GM18867 (cell line): ENCODE data around the gene SVIL.
"Not testable (repeated sequence)": the region's sequence is repeated elsewhere in the genome, so short reads cannot be mapped to it uniquely, and the experiment has no call there.

Experiments
- ATAC-seq: cut with Tn5 transposase; IDR thresholded peaks from one replicate; pipeline ENCODE4 v1.9.1; 2021; ENCODE audit warnings: mild to moderate bottlenecking, moderate library complexity; ENCODE audit not compliant: unreplicated experiment

The SVIL gene

DNA sequence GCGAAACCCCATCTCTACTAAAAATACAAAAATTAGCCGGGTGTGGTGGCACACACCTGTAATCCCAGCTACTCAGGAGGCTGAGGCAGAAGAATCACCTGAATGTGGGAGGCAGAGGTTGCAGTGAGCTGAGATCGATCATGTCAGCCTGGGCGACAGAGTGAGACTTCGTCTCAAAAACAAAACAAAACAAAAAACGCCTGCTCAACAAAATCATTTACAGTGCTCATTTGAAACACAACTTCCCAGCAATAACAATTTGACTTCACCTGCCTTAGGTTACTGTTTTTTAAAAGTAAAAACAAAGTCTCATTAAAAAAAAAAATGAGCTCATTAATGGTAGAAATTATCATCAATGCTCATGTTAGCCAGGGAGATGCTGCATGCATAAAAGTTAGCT is 10.4 kb downstream of the SVIL start:
- ATAC-seq = not testable (repeated sequence)

GRCh38 chr10:29623797-29624196 is 11.0 kb downstream of the SVIL start:
- ATAC-seq = no peak

DNA sequence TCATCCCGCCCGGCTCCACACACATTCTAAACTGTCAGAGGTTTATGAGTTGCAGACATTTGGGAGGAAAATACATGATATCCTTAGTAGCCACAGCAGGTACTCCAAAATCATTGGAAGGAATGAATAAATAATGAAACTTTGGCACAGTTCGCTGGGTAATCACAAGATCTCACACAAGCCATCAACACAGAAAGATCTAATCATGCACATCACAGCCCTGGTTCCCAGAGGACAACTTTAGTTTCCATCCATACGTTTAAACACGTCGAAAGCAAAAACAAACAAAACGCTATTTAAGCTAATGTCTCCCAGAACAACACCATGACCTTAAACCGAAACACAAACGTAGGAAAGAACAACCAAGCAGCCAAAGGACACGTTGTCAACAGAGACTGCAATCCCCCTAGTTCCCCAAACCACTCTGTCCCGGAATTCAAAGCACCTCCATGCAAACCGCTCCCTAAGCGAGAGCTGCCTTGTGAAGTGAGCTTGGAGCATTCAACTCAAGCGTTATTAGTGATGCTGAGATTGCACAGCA is 12.3 kb downstream of the SVIL start:
- ATAC-seq = no peak

DNA sequence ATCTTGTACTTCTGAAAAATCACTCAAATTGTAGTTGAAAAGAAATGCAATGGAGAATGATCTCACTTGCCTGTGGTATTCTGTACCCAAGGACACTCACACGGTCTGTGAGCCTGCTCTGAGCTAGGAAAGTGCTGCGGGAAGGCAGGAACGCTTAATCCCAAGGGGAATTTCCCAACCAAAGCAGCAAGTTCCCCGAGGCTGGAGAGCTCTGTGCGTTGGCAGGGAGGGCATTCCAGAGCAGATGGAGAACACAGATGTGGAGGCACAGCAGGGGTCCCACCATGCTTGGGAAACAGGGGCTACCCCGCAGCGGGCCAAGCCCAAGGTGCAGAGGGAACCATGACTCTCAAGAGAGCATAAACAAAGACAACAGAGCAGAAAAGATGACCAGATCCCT is 13.6 kb downstream of the SVIL start:
- ATAC-seq = no peak

DNA sequence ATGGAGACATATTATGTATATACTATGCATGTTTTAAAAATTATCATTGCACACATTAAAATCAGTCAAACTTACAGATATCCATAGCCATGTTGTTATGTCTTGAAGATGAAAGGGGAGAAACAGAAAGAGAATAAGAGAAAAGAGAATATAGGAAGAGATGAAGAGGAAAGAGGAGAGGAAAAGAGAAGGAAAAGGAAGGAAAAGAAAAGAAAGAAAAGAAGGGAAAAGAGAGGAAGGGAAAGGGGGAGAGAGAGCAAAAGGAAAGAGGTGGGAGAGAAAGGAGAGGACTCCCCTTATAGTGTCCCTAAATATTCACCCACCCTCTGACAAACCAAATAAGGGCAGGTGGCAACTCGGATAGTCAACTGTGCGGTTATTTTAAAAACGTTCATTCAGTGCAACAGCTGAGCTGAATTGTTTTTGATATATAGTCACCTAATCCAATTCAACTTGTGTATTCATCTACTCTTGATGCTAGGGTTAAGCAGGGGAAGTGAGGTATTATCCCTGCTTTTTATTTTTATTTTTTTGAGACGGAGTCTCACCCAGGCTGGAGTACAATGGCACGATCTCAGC is 14.6 kb downstream of the SVIL start:
- no peak for ATAC-seq

DNA sequence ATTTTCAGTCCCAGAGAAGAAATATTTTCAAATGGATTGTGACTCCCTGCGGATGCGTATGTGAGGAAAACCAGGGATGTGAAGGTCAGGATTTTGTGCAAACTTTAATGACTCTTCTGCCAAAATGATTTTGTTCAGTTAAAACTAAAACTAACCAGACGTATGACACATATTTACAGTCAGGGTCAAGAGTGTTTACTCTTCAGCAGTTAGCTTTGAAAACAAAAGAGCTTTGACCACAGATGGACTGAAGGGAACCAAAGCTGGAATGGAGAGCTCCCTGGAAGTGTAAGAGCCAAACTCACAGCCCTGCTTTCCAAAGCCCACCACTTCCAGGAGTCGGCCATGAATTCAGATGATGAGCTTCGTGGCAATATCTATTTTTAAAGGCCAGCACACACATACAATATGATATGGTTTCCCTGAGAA is 15.5 kb downstream of the SVIL start:
- no peak for ATAC-seq

DNA sequence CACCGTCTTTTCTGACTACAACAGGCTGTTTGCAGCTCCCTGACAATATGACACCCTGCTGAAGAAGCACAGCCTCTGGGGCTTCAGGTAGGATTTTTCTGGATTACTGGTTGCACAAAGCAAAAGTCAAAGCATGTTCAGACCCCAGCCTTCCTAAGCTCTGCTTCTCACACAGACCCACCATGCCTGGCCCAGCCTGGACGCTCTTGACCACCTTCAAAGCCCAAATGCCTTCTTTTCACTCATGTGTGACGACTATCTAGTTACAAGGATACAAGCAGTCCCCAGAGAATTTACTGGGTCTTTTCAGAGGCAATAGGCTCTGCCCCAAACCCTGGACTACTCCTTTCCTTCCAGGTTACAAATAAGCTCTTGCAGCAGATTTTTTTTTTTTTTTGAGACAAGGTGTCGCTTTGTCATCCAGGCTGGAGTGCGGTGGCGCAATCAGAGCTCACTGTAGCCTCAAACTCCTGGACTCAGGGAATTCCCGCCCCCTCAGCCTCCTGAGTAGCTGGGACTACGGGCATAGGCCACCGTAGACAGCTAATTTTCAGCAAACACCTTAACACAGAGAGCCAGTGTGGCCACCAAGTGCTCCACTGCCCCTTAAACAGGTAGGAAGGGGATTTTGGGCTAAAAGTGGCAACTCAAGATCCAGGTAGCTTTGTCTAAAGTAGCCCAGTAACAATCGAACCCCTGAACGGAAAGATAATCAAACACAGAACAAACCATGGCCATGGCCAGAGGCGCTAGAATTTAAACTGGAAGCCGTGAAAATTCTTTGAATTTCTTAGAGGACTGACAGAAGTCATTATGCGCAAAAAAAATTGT is 16.2 kb downstream of the SVIL start:
- no peak for ATAC-seq

GRCh38 chr10:29617880-29618340 is 16.9 kb downstream of the SVIL start:
- ATAC-seq = no peak

DNA sequence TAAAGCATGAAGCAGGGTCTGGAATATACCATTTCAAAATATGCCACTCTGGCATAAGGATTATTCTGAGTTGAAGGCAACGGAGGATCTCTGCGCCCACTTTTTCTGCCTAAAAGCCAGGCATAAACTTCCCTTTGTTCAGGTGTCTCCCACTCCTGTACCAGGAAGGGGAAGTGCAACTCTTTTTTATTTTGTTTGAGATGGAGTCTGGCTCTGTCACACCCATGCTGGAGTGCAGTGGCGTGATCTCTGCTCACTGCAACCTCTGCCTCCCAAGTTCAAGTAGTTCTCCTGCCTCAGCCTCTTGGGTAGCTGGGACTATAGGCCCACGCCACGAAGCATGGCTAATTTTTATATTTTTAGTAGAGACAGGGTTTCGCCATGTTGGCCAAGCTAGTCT is 18.2 kb downstream of the SVIL start:
- ATAC-seq = no peak

DNA sequence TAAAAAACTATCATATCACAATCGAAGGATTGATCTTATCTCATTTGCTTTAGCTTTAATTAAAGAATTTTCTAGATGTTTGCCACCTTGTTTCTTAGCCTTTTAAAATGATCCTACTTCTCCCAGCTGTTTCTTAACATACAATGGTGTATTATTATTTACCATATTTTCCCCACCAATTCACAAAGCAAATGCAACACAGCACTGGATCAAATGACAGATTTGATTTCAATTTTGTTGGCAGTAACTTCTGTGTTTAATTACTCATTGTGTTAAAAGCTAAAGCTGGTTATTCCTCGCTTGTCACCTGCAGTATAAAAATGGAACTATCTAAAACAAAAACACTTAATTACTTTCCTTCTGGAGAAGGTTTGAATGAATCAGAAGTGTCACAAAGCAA is 19.6 kb downstream of the SVIL start:
- no peak for ATAC-seq

- ATAC-seq = not testable (repeated sequence)
Observed at GRCh38 chr10:29614289-29614688, 20.5 kb downstream of the SVIL start.

- no peak for ATAC-seq
Observed at GRCh38 chr10:29613791-29614190, 21.0 kb downstream of the SVIL start.

GRCh38 chr10:29613196-29613595 is 21.6 kb downstream of the SVIL start:
- no peak for ATAC-seq

DNA sequence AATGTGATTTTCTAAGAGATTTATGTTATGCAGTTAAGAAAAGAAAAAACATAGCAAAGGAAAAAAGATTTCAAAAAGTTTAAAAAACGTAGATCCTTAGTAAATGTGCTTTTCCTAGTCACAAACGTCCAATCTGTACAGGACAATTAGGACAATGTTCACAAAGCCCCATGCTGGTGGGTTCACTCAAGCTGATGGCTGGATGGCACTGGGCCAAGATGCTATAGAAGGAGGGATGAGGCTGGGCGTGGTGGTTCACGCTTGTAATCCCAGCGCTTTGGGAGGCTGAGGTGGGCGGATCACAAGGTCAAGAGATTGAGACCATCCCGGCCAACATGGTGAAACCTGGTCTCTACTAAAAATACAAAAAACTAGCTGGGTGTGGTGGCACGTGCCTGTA is 22.1 kb downstream of the SVIL start:
- ATAC-seq = no peak

GRCh38 chr10:29611781-29612381 is 22.9 kb downstream of the SVIL start:
- ATAC-seq = no peak

DNA sequence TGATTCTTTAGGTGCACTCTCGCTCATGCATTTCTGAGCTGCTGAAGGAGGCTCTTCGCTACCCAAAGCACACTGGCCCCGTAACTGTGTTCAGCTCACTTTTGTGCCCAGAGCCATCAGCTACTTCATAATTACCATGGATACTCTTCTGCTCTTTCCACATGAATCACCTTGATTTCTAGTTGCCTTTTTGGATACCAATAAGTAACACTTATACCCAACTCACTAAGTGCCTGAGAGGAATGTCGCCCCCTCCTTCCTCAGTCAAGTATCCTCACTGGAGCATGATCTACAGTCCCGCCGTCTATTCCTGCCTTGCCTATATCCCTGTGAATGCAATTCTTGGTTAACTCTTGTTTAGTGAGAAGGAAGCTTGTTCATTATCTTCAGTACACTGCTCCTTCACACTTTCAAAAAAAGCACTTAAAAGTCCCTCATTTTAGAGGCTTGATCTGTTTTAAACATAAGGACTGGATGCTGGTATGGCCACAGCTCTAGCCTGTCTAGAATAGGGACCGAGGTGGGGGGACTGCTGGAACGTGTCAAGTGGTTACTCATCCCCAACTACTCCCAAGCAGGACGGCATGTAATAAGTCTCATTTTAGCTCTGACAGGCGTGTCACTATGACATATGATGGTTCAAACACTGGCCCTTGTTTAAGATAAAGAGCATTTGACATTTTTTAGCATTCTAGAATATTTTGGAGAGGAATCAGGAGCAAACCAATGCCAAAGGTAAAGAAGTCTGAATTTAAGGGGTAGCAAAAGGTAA is 23.7 kb downstream of the SVIL start:
- no peak for ATAC-seq

- not testable (repeated sequence) for ATAC-seq
Observed at GRCh38 chr10:29610331-29610730, 24.4 kb downstream of the SVIL start.

DNA sequence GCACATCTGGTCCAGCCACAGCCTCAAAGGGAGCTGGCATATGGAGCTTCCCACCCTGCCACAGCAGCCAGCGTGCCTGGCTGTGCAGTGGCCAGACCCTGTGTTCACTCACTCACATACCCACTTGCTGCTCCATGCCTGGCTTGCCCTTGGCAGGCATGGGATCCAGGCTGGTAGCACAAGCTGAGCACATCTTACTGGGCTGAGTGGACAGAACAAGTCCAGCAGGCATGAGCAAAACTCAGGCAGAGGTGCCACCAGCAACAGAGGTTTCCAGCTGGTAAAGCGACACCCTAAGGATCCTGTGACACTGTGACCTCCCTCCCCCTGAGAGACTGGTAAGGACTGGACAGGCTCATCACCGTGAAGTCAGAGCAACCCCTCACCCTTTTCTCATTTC is 25.1 kb downstream of the SVIL start:
- ATAC-seq = no peak

GRCh38 chr10:29608476-29609301 is 26.1 kb downstream of the SVIL start:
- ATAC-seq = no peak

GRCh38 chr10:29608062-29608461 is 26.7 kb downstream of the SVIL start:
- no peak for ATAC-seq
